Measurements from ENCODE around the gene SPC25.
A peak's percentile ranks its signal among the peaks of the same experiment; 100 is the strongest.
"Not testable (repeated sequence)": the region's sequence is repeated elsewhere in the genome, so short reads cannot be mapped to it uniquely, and the experiment has no call there.

The SPC25 gene

GRCh38 chr2:168901003-168901402 is 10.8 kb upstream of the SPC25 start, which contains the start of gene G6PC2:
TSS of gene G6PC2 (plus strand) at chr2:168901291. CDS start at chr2:168901332, 41 bp downstream.
- DNase-seq, result no peak

- no peak for DNase-seq
Observed at GRCh38 chr2:168897449-168897848, 7.2 kb upstream of the SPC25 start.

GRCh38 chr2:168896783-168897182 is 6.6 kb upstream of the SPC25 start:
- no peak for DNase-seq

- DNase-seq, result no peak
Observed at GRCh38 chr2:168895771-168896170, 5.5 kb upstream of the SPC25 start.

- DNase-seq, result no peak
Observed at GRCh38 chr2:168894720-168895119, 4.5 kb upstream of the SPC25 start.

GRCh38 chr2:168894101-168894500 is 3.9 kb upstream of the SPC25 start:
- DNase-seq, result no peak

- DNase-seq, result no peak
Observed at GRCh38 chr2:168892327-168892726, 2.1 kb upstream of the SPC25 start.

- DNase-seq, result no peak
Observed at GRCh38 chr2:168889635-168890005, 610 bp downstream of the SPC25 start.

GRCh38 chr2:168884975-168885374 is 5.3 kb downstream of the SPC25 start:
- DNase-seq, result no peak

GRCh38 chr2:168882163-168882562 is 8.1 kb downstream of the SPC25 start:
- DNase-seq, result not testable (repeated sequence)

GRCh38 chr2:168874368-168875054 is 15.7 kb downstream of the SPC25 start:
- no peak for DNase-seq

GRCh38 chr2:168870824-168871223 is 19.4 kb downstream of the SPC25 start:
- DNase-seq, result not testable (repeated sequence)

- not testable (repeated sequence) for DNase-seq
Observed at GRCh38 chr2:168870369-168870768, 19.9 kb downstream of the SPC25 start.

GRCh38 chr2:168867164-168867563 is 23.1 kb downstream of the SPC25 start:
- DNase-seq, result not testable (repeated sequence)

- DNase-seq, result no peak
Observed at GRCh38 chr2:168858146-168858545, 32.1 kb downstream of the SPC25 start.

- no peak for DNase-seq
Observed at GRCh38 chr2:168855601-168856000, 34.6 kb downstream of the SPC25 start.

GRCh38 chr2:168854651-168855050 is 35.6 kb downstream of the SPC25 start:
- DNase-seq, result no peak

GRCh38 chr2:168853471-168853870 is 36.8 kb downstream of the SPC25 start:
- DNase-seq, result no peak

GRCh38 chr2:168852481-168852880 is 37.7 kb downstream of the SPC25 start:
- DNase-seq, result no peak

- DNase-seq, result peak; percentile 52
Observed at GRCh38 chr2:168851674-168852320, 38.4 kb downstream of the SPC25 start.

GRCh38 chr2:168850846-168851245 is 39.4 kb downstream of the SPC25 start:
- DNase-seq, result no peak

GRCh38 chr2:168849610-168850009 is 40.6 kb downstream of the SPC25 start:
- peak; percentile 45 for DNase-seq

- peak; percentile 81 for DNase-seq
Observed at GRCh38 chr2:168848225-168848624, 42.0 kb downstream of the SPC25 start.

- DNase-seq, result no peak
Observed at GRCh38 chr2:168843253-168843652, 47.0 kb downstream of the SPC25 start.

GRCh38 chr2:168841445-168841844 is 48.8 kb downstream of the SPC25 start:
- peak; percentile 45 for DNase-seq

Measured in NCI-H1436 (cell line).